Measurements from ENCODE around the gene LRRTM4.

The LRRTM4 gene

GRCh38 chr2:77207331-77207730 lies 314.8 kb downstream of the LRRTM4 start:
- no peak for DNase-seq
- Mint-ChIP-seq H3K36me3 (ENCODE audit: low read depth) (no peaks in the 10 kb centered on the region), H3K27me3 (ENCODE audit: low read depth, poor library complexity) (no peaks in the 10 kb centered on the region), H3K27ac (no peak overlapping the region), H3K4me1 (no peaks in the 10 kb centered on the region), H3K4me3 (no peak overlapping the region), H3K9me3 (no peaks in the 10 kb centered on the region)
- TF ChIP-seq, protein P1, sequence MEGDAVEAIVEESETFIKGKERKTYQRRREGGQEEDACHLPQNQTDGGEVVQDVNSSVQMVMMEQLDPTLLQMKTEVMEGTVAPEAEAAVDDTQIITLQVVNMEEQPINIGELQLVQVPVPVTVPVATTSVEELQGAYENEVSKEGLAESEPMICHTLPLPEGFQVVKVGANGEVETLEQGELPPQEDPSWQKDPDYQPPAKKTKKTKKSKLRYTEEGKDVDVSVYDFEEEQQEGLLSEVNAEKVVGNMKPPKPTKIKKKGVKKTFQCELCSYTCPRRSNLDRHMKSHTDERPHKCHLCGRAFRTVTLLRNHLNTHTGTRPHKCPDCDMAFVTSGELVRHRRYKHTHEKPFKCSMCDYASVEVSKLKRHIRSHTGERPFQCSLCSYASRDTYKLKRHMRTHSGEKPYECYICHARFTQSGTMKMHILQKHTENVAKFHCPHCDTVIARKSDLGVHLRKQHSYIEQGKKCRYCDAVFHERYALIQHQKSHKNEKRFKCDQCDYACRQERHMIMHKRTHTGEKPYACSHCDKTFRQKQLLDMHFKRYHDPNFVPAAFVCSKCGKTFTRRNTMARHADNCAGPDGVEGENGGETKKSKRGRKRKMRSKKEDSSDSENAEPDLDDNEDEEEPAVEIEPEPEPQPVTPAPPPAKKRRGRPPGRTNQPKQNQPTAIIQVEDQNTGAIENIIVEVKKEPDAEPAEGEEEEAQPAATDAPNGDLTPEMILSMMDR (IDR thresholded peaks at IDR 0.05), result no peak

DNA sequence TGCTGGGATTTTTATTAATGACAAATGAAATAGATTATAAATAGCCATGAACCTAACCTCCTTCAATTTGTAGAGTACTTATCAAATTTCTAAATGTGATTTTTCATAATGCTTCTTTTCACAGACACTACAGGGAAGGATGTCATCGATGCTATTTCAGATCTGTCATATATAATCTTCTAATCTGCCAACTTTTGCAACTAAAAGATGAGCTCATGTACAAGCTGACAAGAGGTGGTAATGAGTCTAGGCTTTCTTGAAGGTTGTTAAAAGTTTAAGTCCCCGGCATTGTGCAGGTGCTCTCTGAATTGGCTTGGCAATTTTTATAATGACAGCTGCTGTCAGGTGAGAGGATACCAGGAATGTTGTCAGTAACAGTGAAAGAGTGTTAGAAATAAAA lies 320.4 kb downstream of the LRRTM4 start:
- TF ChIP-seq, protein P1 (IDR thresholded peaks at IDR 0.05), result no peak
- Mint-ChIP-seq H3K9me3 (no peaks in the 10 kb centered on the region), H3K36me3 (ENCODE audit: low read depth) (no peaks in the 10 kb centered on the region), H3K27me3 (ENCODE audit: low read depth, poor library complexity) (peaks cover 2% of the 10 kb centered on the region), H3K4me3 (no peak overlapping the region), H3K27ac (no peak overlapping the region), H3K4me1 (peaks cover 3% of the 10 kb centered on the region)
- no peak for DNase-seq

- H3K4me1 Mint-ChIP-seq, result peaks cover 6% of the 10 kb centered on the region
- H3K36me3 Mint-ChIP-seq (ENCODE audit: low read depth), result no peaks in the 10 kb centered on the region
- no peaks in the 10 kb centered on the region for H3K9me3 Mint-ChIP-seq
- TF ChIP-seq, protein P1 (IDR thresholded peaks at IDR 0.05), result no peak
- H3K4me3 Mint-ChIP-seq, result no peak overlapping the region
- H3K27ac Mint-ChIP-seq, result no peak overlapping the region
- peaks cover 2% of the 10 kb centered on the region for H3K27me3 Mint-ChIP-seq (ENCODE audit: low read depth, poor library complexity)
- DNase-seq, result no peak
Measured at GRCh38 chr2:77199411-77199810, 322.8 kb downstream of the LRRTM4 start.

DNA sequence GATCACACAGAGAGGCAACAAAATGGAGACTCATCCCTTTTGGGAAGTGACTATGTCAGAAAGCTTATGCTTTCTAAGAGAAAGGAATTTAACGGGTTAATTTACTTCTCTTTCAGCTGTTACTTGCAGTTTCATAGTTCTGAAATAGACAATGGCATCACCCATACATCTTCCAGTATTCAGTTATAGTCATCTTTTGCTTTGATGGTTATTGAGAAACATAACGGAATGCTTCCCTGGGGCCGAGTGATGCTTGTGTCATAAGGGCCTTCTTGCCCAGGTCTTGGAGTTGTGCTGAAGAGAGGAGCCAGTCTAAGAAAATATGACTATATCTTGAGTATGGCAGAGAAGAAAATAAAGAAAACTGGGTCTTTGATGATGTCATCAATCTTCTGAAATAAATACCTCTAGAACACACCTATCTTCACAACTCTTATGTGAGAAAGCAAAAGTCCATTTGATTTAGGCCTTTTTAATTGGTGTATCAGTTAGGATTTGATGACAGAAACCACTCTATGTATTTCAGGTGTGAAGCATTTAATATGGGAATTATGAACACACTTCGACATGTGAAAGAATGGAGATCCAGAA lies 328.2 kb downstream of the LRRTM4 start:
- H3K4me3 Mint-ChIP-seq, result no peak overlapping the region

DNA sequence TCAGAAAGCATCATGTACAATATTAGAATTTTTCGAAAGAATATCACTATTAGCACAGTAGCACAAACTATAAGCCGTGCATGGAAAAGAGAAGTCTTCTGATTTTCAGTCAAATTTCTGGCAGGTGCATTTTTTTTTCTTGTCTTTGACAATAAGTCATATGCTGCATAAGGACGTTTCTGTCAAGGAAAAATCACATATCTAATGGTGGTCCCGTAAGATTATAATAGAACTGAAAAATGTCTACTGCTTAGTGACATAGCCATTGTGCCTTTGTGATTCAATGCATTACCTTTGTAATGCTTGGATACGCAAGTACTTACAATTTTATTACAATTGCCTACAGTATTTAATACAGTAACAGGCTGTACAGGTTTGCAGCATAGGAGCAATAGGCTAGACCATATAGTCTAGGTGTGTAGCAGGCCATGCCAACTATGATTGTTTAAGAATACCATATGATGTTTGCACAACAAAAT lies 329.3 kb downstream of the LRRTM4 start:
- no peaks in the 10 kb centered on the region for H3K36me3 Mint-ChIP-seq (ENCODE audit: low read depth)
- H3K4me1 Mint-ChIP-seq, result peaks cover 10% of the 10 kb centered on the region
- H3K27ac Mint-ChIP-seq, result no peak overlapping the region
- H3K27me3 Mint-ChIP-seq (ENCODE audit: low read depth, poor library complexity), result no peaks in the 10 kb centered on the region
- TF ChIP-seq, protein P1 (IDR thresholded peaks at IDR 0.05), result no peak
- H3K4me3 Mint-ChIP-seq, result no peak overlapping the region
- H3K9me3 Mint-ChIP-seq, result no peaks in the 10 kb centered on the region
- DNase-seq, result no peak

More for the DNA sequence above, 328.2 kb downstream of the LRRTM4 start:
- Mint-ChIP-seq H3K4me1 (peaks cover 13% of the 10 kb centered on the region), H3K27me3 (ENCODE audit: low read depth, poor library complexity) (peaks cover 2% of the 10 kb centered on the region), H3K36me3 (ENCODE audit: low read depth) (no peaks in the 10 kb centered on the region), H3K9me3 (no peaks in the 10 kb centered on the region), H3K27ac (no peak overlapping the region)
- TF ChIP-seq, protein P1 (IDR thresholded peaks at IDR 0.05), result no peak
- DNase-seq, result no peak

DNA sequence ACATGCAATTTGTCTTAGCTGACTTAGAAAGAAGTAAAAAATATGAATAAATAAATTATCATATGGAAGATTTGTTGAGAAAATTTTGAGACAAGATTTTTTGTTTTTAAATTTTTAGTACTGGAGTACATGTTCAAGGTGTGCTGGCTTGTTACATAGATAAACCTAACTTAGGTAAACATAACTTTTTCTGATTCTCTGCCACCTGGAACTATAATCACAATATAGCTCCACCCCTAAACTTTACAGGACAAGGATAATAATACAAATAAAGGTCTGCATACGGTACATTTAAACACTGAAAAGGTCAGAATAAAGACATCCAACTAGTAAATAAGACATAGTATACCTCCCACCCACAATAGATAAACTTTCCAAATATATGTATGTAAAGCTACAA lies 330.5 kb downstream of the LRRTM4 start:
- Mint-ChIP-seq H3K27me3 (ENCODE audit: low read depth, poor library complexity) (no peaks in the 10 kb centered on the region), H3K4me3 (no peak overlapping the region), H3K27ac (no peak overlapping the region), H3K9me3 (no peaks in the 10 kb centered on the region), H3K4me1 (peaks cover 10% of the 10 kb centered on the region), H3K36me3 (ENCODE audit: low read depth) (no peaks in the 10 kb centered on the region)
- TF ChIP-seq, protein P1 (IDR thresholded peaks at IDR 0.05), result no peak
- no peak for DNase-seq

Measured in nephron progenitor cell (in vitro differentiated cells).